NCI-H345 treated with DMSO at 0.1 percent for 48 hours (cell line): ENCODE measurements around the gene DNER.
"Not testable (repeated sequence)": the region's sequence is repeated elsewhere in the genome, so short reads cannot be mapped to it uniquely, and the experiment has no call there.

Experiments
- DNase-seq: peaks from one replicate; lab custom pipeline; 2025; ENCODE audit not compliant: unreplicated experiment; lab: John Stamatoyannopoulos, UW

The DNER gene

GRCh38 chr2:229506699-229507098 lies 207.7 kb downstream of the DNER start:
- DNase-seq, result not testable (repeated sequence)

GRCh38 chr2:229501051-229501794 lies 213.1 kb downstream of the DNER start:
- no peak for DNase-seq

DNA sequence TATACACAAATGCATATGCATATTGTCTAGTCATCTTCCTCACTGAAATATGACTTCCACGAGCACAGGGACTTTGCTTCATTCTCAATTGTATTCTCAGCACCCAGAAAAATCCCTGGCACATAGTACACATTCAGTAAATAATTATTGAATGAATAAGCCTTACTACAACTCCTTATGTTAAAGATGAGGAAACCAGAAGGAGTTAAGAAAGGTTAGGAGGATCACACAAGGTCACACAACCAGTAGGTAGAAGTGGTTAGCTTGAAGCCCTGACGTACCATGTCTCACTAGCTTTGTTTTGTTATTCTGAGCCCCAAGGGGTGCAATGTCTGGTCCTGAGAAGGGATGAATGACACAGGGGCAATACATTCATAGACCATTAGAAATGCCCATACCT lies 222.3 kb downstream of the DNER start:
- no peak for DNase-seq

DNA sequence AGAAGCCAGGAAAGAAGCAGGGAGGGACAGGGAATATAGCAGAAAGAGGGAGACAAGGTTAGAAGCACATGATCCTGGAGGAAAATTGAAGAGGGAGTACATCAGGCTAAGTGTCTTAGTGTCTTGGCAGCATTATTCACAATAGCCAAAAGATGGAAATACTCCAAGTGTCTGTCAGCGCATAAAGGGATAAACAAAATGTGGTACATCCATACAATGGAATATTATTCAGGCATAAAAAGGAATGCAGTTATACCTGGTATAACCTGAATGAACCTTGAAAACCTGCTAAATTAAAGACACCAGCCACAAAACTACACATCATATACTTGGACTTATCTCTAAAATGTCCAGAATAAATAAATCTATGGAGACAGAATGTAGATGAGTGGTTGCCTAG lies 224.2 kb downstream of the DNER start:
- DNase-seq, result no peak

- DNase-seq, result no peak
These were observed 225.3 kb downstream of the DNER start for GRCh38 chr2:229489016-229489415.

DNA sequence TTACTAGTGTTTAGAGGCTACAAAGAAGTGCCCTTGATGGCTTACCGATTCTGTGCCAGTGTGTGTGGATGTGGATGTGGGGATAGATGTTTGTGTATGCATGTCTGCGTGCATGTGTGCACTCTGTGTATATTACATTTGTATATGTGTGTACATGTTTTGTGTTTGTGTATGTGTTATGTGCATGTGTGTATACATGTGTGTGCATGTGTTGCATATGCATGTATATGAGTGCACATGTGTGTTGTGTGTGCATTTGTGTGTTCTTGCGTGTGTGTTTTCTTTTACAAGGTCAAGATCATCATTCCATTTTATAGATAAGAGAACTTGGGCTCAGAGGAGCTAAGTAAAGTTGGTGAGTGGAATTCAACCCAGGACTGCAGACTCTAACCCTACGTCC lies 226.1 kb downstream of the DNER start:
- no peak for DNase-seq

- DNase-seq, result no peak
These were observed 227.7 kb downstream of the DNER start for GRCh38 chr2:229486673-229487072.

DNA sequence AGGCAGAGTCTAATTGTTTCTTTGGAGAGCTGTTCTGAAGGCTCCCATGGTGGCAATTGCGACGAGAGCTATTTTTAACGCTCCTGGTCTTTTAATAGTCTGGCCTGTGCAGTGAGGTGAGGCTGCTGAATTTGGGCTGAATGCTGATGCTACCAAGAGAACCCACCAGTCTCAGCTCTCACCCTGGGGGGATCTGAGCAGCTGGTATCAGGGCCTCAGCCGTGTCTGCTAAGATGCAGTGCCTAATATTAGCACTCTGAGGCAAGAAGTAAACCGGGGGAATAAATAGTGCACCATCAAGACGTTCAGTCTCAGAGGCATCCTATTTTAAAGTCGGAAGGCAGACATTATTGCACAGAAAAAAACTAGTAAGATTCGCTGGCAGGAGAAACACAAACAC lies 228.5 kb downstream of the DNER start:
- no peak for DNase-seq

- DNase-seq, result no peak
These were observed 237.0 kb downstream of the DNER start for GRCh38 chr2:229477269-229477755.

DNA sequence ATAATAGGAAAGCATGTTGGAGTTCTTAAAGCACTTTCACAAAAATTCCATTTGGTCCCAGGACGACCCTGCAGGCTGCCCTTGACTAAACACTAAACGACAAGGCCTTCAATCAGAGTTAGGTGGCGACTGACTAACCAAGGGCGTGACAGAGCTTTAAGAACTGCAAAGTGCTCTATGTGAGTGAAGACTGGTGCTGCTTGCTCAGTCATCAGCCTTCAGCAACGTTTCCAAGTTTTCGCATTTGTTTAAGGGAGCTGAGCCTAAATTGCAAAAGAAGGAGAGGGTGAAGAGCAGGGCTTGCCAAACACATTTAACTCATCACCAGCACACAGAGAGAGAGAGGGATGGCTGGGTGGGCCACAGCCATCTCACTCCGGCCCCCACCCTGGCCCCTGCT lies 238.6 kb downstream of the DNER start:
- DNase-seq, result no peak

GRCh38 chr2:229474125-229474524 lies 240.2 kb downstream of the DNER start:
- no peak for DNase-seq

DNA sequence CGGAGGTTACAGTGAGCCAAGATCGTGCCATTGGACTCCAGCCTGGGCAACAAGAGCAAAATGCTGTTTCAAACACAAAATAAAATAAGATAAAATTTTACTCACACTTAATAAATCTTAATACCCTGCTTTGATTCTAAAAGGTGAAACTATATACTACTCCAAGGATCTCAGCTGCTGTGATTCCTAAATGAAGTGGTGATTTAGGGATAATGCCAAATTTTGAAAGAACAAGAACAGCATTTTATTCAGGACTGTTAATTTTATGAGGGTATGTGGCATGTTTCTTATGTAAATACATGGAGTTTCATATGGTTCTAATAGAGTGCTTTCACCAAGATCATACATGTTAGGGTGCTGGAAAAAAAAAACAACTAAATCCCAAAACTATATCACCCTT lies 243.6 kb downstream of the DNER start:
- DNase-seq, result no peak

DNA sequence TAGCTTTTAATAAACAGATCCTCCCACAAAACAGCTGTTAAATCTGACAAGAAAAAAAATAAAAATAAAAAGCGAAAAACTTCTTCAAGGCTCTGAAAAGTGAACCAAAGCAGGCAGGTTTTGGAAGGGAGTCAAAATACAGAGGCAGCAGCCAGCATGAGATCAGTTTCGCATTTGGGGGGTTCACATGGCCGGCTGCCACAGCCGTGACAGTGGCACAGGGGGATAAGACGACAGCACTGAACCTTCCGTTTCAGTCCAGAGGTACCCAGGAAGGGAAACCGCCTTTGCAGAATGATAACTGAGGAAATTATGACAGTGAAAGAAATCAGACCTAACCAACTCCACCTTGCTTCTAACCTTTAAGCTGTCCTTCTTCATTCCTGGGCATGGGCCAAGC lies 246.6 kb downstream of the DNER start:
- no peak for DNase-seq

- DNase-seq, result no peak
These were observed 250.5 kb downstream of the DNER start for GRCh38 chr2:229463841-229464346.

- no peak for DNase-seq
These were observed 252.2 kb downstream of the DNER start for GRCh38 chr2:229462112-229462511.

GRCh38 chr2:229456091-229456490 lies 258.3 kb downstream of the DNER start:
- DNase-seq, result no peak

DNA sequence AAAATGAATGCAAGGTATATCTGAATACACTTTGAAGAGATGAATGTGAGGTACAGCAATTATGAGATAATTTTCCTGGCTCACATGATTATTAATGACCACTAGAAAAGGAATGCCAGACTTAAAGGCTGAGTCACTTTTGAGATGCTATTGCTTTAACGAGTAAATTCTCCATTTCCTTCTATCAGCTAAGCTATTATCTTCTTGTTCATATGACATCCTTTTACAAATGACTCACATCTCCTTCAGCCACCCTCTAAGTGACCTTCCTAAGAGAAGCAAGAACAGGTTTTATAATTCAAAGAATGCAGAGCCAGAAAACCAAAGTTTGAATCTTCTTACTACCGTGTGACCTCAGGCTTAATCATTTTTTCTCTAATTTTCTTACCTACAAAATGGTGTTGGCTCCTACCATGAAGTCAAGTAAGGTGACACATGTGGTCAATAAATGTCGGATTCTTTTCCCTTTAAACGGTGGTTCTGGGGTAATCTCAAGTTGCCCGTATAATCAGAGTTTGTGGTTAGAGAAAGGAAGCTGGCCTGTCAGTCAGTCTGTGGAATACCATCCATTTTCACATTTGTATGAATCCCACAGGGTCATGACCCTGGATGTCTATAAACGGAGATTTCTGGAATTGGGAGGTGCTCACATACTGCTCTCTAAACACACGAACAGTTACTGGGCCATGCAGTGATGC lies 259.3 kb downstream of the DNER start:
- DNase-seq, result no peak

DNA sequence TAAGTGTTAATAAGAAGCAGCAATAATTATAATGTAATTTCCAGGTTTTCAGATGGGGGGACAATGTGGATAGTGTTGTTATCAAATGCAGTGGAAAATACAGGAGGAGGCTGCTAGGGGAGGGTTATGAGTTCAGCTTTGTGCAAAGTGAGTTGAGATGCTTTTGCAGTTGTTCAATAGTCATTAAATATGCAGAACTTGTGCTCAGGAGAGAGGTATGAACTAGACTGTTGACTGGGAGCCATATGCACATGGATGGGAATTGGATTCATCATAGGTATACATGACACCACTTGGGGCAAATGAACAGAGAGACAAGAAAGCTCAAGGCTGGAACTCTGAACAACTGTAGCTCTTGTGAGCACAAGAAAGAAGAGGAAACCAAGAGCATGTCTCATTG lies 261.1 kb downstream of the DNER start:
- no peak for DNase-seq

DNA sequence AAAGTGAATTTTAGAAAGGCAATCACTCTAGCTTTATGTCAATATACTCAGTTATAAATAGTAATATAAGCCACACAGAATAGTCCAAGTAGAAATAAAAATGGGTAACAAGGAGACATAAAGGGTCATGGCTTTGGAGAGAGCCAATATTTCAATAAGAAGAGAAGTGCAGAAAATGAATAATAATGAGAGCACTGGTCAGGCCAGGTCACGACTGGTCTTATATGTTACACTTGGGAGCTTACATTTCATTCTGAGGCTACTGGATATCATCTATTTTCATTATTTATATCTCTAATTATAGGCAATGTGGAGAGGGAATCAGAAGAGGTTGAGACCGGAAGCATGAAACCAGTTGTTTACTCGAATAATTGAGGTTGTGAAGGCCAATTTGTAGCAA lies 262.5 kb downstream of the DNER start:
- no peak for DNase-seq

GRCh38 chr2:229447227-229447626 lies 267.1 kb downstream of the DNER start:
- DNase-seq, result no peak

DNA sequence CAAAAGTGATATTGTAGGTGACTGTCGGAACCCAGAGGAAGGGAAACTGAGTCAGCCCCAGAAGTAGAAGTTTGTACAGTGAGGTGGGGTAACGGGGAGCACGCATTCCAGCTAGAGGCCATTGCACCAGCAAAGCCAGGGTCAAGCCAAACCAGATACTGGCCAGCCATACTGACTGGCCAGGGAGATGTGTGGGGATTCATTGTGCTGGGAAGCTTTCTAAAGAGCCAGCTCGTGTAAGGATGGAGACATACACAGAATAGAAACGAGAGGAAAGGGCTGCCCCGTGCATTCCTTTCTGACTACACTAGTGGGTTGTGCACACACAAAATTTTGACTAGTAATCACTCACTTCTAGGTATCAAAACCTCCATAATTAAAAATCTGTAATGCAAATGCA lies 268.0 kb downstream of the DNER start:
- no peak for DNase-seq

DNA sequence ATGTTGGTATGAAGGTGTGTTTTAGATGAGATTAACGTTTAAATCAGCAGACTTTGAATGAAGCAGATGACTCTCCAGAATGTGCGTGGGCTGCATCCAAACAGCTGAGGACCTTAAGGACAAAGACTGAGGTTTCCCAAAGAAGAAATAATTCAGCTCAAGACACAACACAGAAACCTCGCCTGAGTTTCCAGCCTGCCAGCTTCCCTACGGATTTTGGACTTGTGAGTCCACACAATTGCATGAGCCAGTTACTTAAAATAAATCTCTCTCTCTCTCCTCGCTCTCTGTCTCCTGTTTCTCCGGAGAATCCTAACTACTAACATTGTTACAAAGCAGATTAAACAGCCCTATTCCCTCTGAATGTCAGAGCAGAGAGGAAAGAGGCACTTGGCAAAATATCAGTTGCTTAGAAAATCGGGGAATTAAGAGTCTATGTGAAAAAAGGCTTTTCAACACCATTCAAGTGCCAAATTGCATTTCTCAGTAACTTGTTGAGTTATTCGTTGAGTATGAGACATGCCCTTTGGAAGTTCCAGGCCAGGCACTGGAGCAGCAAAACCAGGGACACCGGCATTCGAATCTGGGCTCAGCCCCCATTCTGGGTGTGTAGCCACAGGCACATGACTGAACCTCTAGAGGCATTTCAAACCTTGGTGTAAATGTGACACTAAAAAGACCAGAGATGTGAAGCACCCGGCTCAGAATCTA lies 268.7 kb downstream of the DNER start:
- DNase-seq, result no peak
